H7 (cell line): ENCODE measurements around the gene ARMCX2. TPM values are rescaled to one million over a fixed set of nuclear protein-coding genes. Genes with fewer than 3 reads are reported as not detected.
A peak's percentile ranks its signal among the peaks of the same experiment; 100 is the strongest.
"Not testable (repeated sequence)": the region's sequence is repeated elsewhere in the genome, so short reads cannot be mapped to it uniquely, and the experiment has no call there.

Experiments used
- DNase-seq: peaks from one replicate; pipeline ENCODE4 v3.0.0; 2012
- H3K27me3 ChIP-seq: 2 replicates; pipeline ENCODE4 v1.6.0; 2011; ENCODE audit warnings: mild to moderate bottlenecking, low read length; ENCODE audit not compliant: control insufficient read depth, insufficient read depth
- H3K36me3 ChIP-seq: replicated peaks from 2 replicates; pipeline ENCODE4 v1.5.1; 2011; ENCODE audit warnings: low read length; ENCODE audit not compliant: control insufficient read depth, insufficient read depth
- H3K4me3 ChIP-seq: 2 replicates; pipeline ENCODE4 v1.5.1; 2011; ENCODE audit warnings: low read depth, mild to moderate bottlenecking, control low read depth, low read length, moderate library complexity; ENCODE audit not compliant: insufficient read depth
- total RNA-seq: library from RNA; depleted of rRNA; stranded (reverse); fragments of >200 nt; shearing (Covaris generic); gene quantifications from 2 replicates; pipeline ENCODE4 v1.2.3, GENCODE V29; 2014; rRNA removed

The ARMCX2 gene
- total RNA-seq, 1 experiment from 2014 or later, result 108 TPM

DNA sequence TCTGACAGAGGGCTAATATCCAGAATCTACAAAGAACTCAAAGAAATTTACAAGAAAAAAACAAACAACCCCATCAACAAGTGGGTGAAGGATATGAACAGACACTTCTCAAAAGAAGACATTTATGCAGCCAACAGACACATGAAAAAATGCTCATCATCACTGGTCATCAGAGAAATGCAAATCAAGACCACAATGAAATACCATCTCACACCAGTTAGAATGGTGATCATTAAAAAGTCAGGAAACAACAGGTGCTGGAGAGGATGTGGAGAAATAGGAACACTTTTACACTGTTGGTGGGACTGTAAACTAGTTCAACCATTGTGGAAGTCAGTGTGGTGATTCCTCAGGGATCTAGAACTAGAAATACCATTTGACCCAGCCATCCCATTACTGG, 11.9 kb downstream of the ARMCX2 start:
- not testable (repeated sequence) for H3K4me3 ChIP-seq, DNase-seq, H3K27me3 ChIP-seq, H3K36me3 ChIP-seq

DNA sequence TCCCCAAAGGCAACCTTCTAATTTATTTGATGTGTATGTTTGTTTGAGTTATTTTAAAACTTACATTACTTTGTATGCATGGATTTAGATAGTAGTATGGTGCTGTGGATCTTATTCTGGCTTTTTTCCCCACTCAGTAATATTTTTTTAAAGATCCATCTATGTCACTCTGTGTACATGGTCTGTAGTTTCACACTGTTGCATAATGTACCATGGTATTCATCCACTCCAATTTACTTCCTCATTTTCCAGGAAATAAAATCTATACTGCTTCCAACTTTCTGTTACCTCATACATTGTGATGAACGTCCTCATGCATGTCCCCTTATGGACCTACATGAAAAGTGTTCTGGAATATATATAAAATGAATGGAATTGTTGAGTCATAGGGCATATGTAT, 17.6 kb downstream of the ARMCX2 start:
- H3K27me3 ChIP-seq, result no peaks in the 10 kb centered on the region
- H3K36me3 ChIP-seq, result no peaks in the 10 kb centered on the region
- no peak for DNase-seq
- no peak overlapping the region for H3K4me3 ChIP-seq

- Histone ChIP-seq H3K27me3 (no peaks in the 10 kb centered on the region), H3K4me3 (no peak overlapping the region), H3K36me3 (no peaks in the 10 kb centered on the region)
- DNase-seq, result no peak
Observed at GRCh38 chrX:101639583-101639982, 20.1 kb downstream of the ARMCX2 start.

- Histone ChIP-seq H3K4me3 (no peak overlapping the region), H3K36me3 (peaks cover 2% of the 10 kb centered on the region), H3K27me3 (no peaks in the 10 kb centered on the region)
- peak; percentile 53 for DNase-seq
Observed at GRCh38 chrX:101619364-101619763, 40.3 kb downstream of the ARMCX2 start.

DNA sequence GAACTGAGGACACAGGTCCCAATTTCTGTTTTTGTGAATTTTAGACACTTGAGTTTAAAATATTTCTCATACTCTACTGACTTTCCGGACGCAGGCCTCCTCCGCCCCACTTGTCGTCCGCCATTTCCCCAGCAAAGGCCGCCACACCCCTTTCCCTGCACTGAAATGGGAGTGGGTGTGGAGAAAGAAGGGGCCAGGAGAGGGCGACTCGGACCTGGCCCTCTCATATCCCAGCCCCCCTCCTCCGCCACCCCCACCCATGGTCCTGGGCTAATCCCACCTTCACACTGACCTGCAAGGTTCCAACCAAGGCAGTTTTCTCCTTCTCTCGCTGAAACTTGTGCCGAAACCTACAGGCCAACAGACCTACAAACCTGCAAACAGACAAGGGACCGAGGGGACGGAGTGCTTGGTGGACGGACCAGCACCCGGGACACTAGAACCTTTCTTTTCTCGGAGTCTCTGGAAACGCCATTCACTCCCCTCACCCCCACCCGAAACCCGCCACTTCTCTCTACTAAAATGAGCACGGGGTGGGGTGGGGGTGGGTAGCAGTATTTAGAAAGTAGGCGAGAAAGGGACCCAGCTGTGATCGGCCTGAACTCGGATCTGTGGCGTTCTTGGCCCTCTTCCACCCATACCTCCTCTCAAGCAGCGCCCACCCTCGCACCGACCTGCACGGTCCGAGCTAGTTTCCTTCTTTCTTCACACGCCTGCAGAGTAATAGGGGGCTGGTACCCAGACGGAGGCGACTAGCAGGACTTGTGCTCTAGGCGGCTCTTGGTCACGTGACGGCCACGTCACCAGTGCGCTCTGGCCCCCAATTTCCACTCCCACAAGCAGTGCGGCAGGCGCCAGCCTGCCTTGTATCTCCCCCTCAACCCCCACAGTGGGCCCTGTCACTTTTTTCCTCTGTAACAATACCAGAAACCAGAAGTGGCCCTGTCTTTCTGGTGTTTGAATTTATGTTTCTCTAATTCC, 42.1 kb downstream of the ARMCX2 start, which contains the start of gene ARMCX6:
ARMCX6 (minus strand) TSS at position 790 of the 981 bp plus-strand sequence. CDS start 1,380 bp downstream, outside the sequence.
- peak within 1 kb of the TSS; percentile 70 for H3K4me3 ChIP-seq
- no peaks in the 10 kb centered on the region for H3K27me3 ChIP-seq
- peak; percentile 82 for DNase-seq
- H3K36me3 ChIP-seq, result peaks cover 2% of the 10 kb centered on the region; the same call in 1 of the 2 replicates

- no peaks in the 10 kb centered on the region for H3K27me3 ChIP-seq
- DNase-seq, result no peak
- H3K4me3 ChIP-seq, result no peak overlapping the region
- no peaks in the 10 kb centered on the region for H3K36me3 ChIP-seq
Observed at GRCh38 chrX:101605728-101606127, 53.9 kb downstream of the ARMCX2 start.

Other genes with a start within 250 kb of the ARMCX2 start
- gene ARMCX4, start 174.4 kb downstream of the ARMCX2 start, total RNA-seq, result 2.1 and 7.5 TPM in 2 replicates
- 27.0 and 33.0 TPM in 2 replicates for gene ARMCX1, start 109.3 kb downstream of the ARMCX2 start, total RNA-seq
- gene ARMCX6, start 41.9 kb downstream of the ARMCX2 start, total RNA-seq, result 15.2 and 21.4 TPM in 2 replicates
- gene ARMCX3, start 36.7 kb downstream of the ARMCX2 start, total RNA-seq, result 13.1 and 18.3 TPM in 2 replicates